ENCODE results near the gene DNLZ. TPM values are rescaled to one million over a fixed set of nuclear protein-coding genes. Genes with fewer than 3 reads are reported as not detected.

Gene DNLZ
- total and polyA plus RNA-seq, 2 of the 4 experiments (the other 2 are of a cell fraction): 2.0 to 11.4 TPM

DNA sequence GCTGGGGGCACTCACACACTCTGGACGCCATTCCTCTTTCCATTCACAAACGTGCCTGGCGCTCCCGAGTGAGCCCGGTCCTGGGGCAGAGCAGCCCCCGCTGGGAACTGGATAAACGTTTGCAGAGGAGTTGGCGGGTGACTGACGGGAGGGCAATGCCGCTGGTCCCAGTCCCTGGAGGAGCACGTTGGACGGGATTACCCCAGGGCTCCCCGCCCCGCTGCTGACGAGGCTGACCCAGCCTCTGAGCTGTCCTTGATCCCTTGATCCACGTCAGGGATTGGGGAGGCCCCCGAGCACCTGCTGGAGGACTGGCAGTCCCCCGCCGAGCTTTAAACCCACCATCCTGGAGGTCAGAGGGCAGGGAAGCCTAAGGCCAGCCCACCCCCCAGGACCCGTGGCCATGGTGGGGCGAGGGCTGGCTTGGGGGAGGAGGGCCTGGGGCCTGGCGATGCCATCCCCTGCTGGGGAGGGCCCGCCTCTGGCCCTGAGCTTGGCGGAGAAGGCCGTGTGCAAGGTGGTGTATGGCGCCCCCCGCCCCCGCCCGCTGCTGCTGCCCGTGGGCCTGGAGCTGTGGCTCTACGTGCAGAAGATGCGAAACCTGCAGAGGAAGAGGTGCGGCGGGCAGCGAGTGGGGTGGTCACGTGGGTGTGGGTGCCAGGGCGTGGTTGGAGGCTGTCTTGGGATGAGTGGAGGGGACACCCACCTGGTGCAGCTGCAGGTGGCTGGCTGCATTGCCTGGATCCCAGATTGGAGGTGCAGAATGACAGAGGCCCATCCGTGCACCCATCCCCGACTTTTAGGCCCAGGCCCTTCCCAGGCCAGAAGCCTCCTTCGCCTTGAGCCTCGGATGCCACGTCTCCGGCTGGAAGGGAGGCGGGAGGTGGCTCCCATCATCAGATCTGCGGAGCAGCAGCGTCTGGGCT is 31.7 kb downstream of the DNLZ start:
- Histone ChIP-seq H2AK5ac (ENCODE audit: low read depth, low read length) (no peak overlapping the region), H3K27ac (ENCODE audit: insufficient read depth, low read length) (no peak overlapping the region), H2BK5ac (ENCODE audit: low read depth, low read length, poor library complexity, severe bottlenecking) (no peak overlapping the region), H2AK9ac (replicated peaks; ENCODE audit: low read depth, low read length, poor library complexity) (peak overlapping the region; percentile 63), H3K4ac (ENCODE audit: low read depth, low read length) (no peak overlapping the region), H3K79me1 (ENCODE audit: low read depth in 1 of 2, low read length in 2 of 2) (peaks cover 4 to 61% of the 10 kb centered on the region in 2 experiments), H2BK20ac (ENCODE audit: low read depth, low read length) (no peak overlapping the region), H3K36me3 (ENCODE audit: control insufficient read depth, insufficient read depth, low read length) (peaks cover 47% of the 10 kb centered on the region), H3K27me3 (ENCODE audit: control insufficient read depth, insufficient read depth, low read length) (no peaks in the 10 kb centered on the region), H3K9me1 (ENCODE audit: insufficient read depth, low read length) (peaks cover 6% of the 10 kb centered on the region; the same call in 1 of the 2 replicates), H3K9me3 (ENCODE audit: control insufficient read depth, insufficient read depth, low read length) (no peaks in the 10 kb centered on the region), H2BK120ac (ENCODE audit: low read depth, low read length) (no peak overlapping the region), H3K56ac (ENCODE audit: extremely low read depth, insufficient read depth, low read length) (no peak overlapping the region), H2BK15ac (ENCODE audit: low read depth, low read length) (no peak overlapping the region), H2AFZ (replicated peaks; ENCODE audit: low read length, poor library complexity) (no peak overlapping the region), H3K4me2 (ENCODE audit: low read depth, low read length) (no peak overlapping the region), H4K5ac (ENCODE audit: low read depth, low read length) (no peak overlapping the region), H3K4me1 (ENCODE audit: control insufficient read depth, insufficient read depth, low read length) (peaks cover 30% of the 10 kb centered on the region), H3K9ac (ENCODE audit: low read depth, low read length) (no peak overlapping the region), H4K20me1 (ENCODE audit: insufficient read depth, low read length) (peaks cover 84% of the 10 kb centered on the region), H4K91ac (ENCODE audit: insufficient read depth, low read depth, low read length) (no peak overlapping the region), H3K14ac (replicated peaks; ENCODE audit: low read depth, low read length) (no peak overlapping the region), H3K23ac (ENCODE audit: low read depth, low read length) (no peak overlapping the region), H4K8ac (ENCODE audit: low read depth in 2 of 2, low read length in 2 of 2) (no peak overlapping the region), H3K18ac (ENCODE audit: low read depth, low read length) (no peak overlapping the region), H3K4me3 (ENCODE audit: insufficient read depth, low read depth, low read length) (no peak overlapping the region)
- DNase-seq (no peak), ATAC-seq (ENCODE audit: low read depth) (no peak)
- in situ Hi-C loops (cut with MboI; ENCODE audit: low sequenced_read_pairs): no loop called here
- CTCF ChIA-PET: no interaction called here
- POLR2A ChIA-PET (ENCODE audit: unreplicated experiment): no interaction called here
- no TSS peak for BruUV-seq (replicated peaks)
- TF ChIP-seq, protein P1, sequence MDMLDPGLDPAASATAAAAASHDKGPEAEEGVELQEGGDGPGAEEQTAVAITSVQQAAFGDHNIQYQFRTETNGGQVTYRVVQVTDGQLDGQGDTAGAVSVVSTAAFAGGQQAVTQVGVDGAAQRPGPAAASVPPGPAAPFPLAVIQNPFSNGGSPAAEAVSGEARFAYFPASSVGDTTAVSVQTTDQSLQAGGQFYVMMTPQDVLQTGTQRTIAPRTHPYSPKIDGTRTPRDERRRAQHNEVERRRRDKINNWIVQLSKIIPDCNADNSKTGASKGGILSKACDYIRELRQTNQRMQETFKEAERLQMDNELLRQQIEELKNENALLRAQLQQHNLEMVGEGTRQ (IDR thresholded peaks at IDR 0.05; ENCODE audit: low read depth, low read length): no peak
- TF ChIP-seq RFX5 (IDR thresholded peaks at IDR 0.05; ENCODE audit: low read depth, low read length): no peak
- TF ChIP-seq SMC3 (IDR thresholded peaks at IDR 0.05; ENCODE audit: low read depth, low read length): no peak
- TF ChIP-seq MAZ (IDR thresholded peaks at IDR 0.05; ENCODE audit: borderline replicate concordance, low read depth, low read length): no peak
- dilution Hi-C loops (cut with HindIII; ENCODE audit: low sequenced_read_pairs, unreplicated experiment): no loop called here
- intact Hi-C loops (cut with micrococcal nuclease): no loop called here
- 90% methylated on average over 23 of the region's 46 CpGs; no CpG with 5 or more reads in 1 of the 2 experiments for WGBS, 2 experiments (ENCODE audit: extremely low coverage in 2 of 2, insufficient read length in 1 of 2)
